Measurements from ENCODE around the gene MRGPRX2.

MRGPRX2 gene

DNA sequence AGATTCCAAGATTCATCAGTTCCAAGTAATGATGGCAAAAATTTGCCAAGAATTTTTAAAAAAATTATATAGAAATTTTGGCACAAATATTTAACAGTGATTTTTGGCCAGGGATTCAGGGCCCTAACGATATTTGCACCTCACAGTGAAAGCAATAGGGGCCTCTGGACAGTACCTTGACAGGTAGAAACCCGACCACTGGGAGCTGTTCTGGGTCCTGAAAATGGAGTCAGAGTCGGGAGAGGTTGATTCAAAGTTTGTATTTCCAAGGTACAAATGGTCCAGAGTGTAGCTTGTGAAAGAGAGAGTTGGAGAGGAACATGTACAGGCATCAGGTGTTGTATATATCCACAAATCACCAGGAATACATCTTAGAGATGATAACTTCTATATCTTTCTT, 41.6 kb downstream of the MRGPRX2 start:
- WGBS (ENCODE audit: extremely low coverage, insufficient coverage, low lambda C conversion rate): no CpG with 5 or more reads among the region's 3 CpGs
- Histone ChIP-seq H4K5ac (ENCODE audit: low read length) (no peak overlapping the region), H3K9ac (ENCODE audit: low read length) (no peak overlapping the region), H3K4me1 (ENCODE audit: control insufficient read depth, low read depth, low read length) (no peaks in the 10 kb centered on the region), H4K8ac (ENCODE audit: low read depth, low read length) (no peak overlapping the region), H2BK15ac (replicated peaks; ENCODE audit: low read depth) (no peak overlapping the region), H3K4ac (ENCODE audit: low read depth, low read length) (no peak overlapping the region), H3K79me2 (ENCODE audit: control insufficient read depth, insufficient read depth, low read length) (no peaks in the 10 kb centered on the region), H3K27me3 (ENCODE audit: insufficient read depth, low read length, poor library complexity) (no peaks in the 10 kb centered on the region), H2BK120ac (ENCODE audit: low read depth, low read length) (no peak overlapping the region), H2BK5ac (ENCODE audit: low read length) (no peak overlapping the region), H2AK5ac (ENCODE audit: low read length) (no peak overlapping the region), H3K23ac (ENCODE audit: low read length) (no peak overlapping the region), H3K27ac (ENCODE audit: low read depth, low read length) (no peak overlapping the region), H3K18ac (ENCODE audit: low read length) (no peak overlapping the region), H3K56ac (ENCODE audit: low read length) (no peak overlapping the region), H3K79me1 (ENCODE audit: low read length) (no peaks in the 10 kb centered on the region), H3K4me2 (ENCODE audit: low read length) (no peak overlapping the region), H3K36me3 (ENCODE audit: control insufficient read depth, insufficient read depth, low read length) (no peaks in the 10 kb centered on the region), H3K4me3 (ENCODE audit: low read length) (no peak overlapping the region)
- peak; percentile 63 for DNase-seq

- Histone ChIP-seq H3K56ac (ENCODE audit: low read length) (no peak overlapping the region), H3K79me1 (ENCODE audit: low read length) (no peaks in the 10 kb centered on the region), H3K4ac (ENCODE audit: low read depth, low read length) (no peak overlapping the region), H2BK5ac (ENCODE audit: low read length) (no peak overlapping the region), H2BK15ac (replicated peaks; ENCODE audit: low read depth) (no peak overlapping the region), H4K8ac (ENCODE audit: low read depth, low read length) (no peak overlapping the region), H3K27ac (ENCODE audit: low read depth, low read length) (no peak overlapping the region), H3K9ac (ENCODE audit: low read length) (no peak overlapping the region), H4K5ac (ENCODE audit: low read length) (no peak overlapping the region), H3K23ac (ENCODE audit: low read length) (no peak overlapping the region), H2BK120ac (ENCODE audit: low read depth, low read length) (no peak overlapping the region), H3K27me3 (ENCODE audit: insufficient read depth, low read length, poor library complexity) (no peaks in the 10 kb centered on the region), H3K18ac (ENCODE audit: low read length) (peak overlapping the region; percentile 46), H3K4me1 (ENCODE audit: control insufficient read depth, low read depth, low read length) (no peaks in the 10 kb centered on the region), H3K4me2 (ENCODE audit: low read length) (no peak overlapping the region), H2AK5ac (ENCODE audit: low read length) (no peak overlapping the region), H3K4me3 (ENCODE audit: low read length) (no peak overlapping the region), H3K79me2 (ENCODE audit: control insufficient read depth, insufficient read depth, low read length) (no peaks in the 10 kb centered on the region), H3K36me3 (ENCODE audit: control insufficient read depth, insufficient read depth, low read length) (no peaks in the 10 kb centered on the region)
- DNase-seq: peak; percentile 39
- WGBS (ENCODE audit: extremely low coverage, insufficient coverage, low lambda C conversion rate): no CpG with 5 or more reads among the region's 3 CpGs
Measured at GRCh38 chr11:19013181-19013857, 47.2 kb downstream of the MRGPRX2 start.

GRCh38 chr11:19012636-19013035, 47.9 kb downstream of the MRGPRX2 start:
- Histone ChIP-seq H3K4me3 (ENCODE audit: low read length) (no peak overlapping the region), H3K4ac (ENCODE audit: low read depth, low read length) (no peak overlapping the region), H3K18ac (ENCODE audit: low read length) (no peak overlapping the region), H3K27me3 (ENCODE audit: insufficient read depth, low read length, poor library complexity) (no peaks in the 10 kb centered on the region), H2BK120ac (ENCODE audit: low read depth, low read length) (no peak overlapping the region), H3K36me3 (ENCODE audit: control insufficient read depth, insufficient read depth, low read length) (no peaks in the 10 kb centered on the region), H3K4me2 (ENCODE audit: low read length) (no peak overlapping the region), H4K8ac (ENCODE audit: low read depth, low read length) (no peak overlapping the region), H2AK5ac (ENCODE audit: low read length) (no peak overlapping the region), H4K5ac (ENCODE audit: low read length) (no peak overlapping the region), H3K9ac (ENCODE audit: low read length) (no peak overlapping the region), H3K27ac (ENCODE audit: low read depth, low read length) (no peak overlapping the region), H3K23ac (ENCODE audit: low read length) (no peak overlapping the region), H2BK5ac (ENCODE audit: low read length) (no peak overlapping the region), H3K4me1 (ENCODE audit: control insufficient read depth, low read depth, low read length) (no peaks in the 10 kb centered on the region), H3K79me1 (ENCODE audit: low read length) (no peaks in the 10 kb centered on the region), H3K79me2 (ENCODE audit: control insufficient read depth, insufficient read depth, low read length) (no peaks in the 10 kb centered on the region), H2BK15ac (replicated peaks; ENCODE audit: low read depth) (no peak overlapping the region), H3K56ac (ENCODE audit: low read length) (no peak overlapping the region)
- no peak for DNase-seq

Data from mesendoderm (in vitro differentiated cells).